Natural killer cell (primary cell): ENCODE measurements around the gene CBARP. TPM values are rescaled to one million over a fixed set of nuclear protein-coding genes. Genes with fewer than 3 reads are reported as not detected.
A peak's percentile ranks its signal among the peaks of the same experiment; 100 is the strongest.

Experiments
- ATAC-seq, 3 donors: fragments of 150-1000 bp in 2 of 3; fragments of 200-7000 bp in 1 of 3; cut with Tn5 transposase; 1 replicate in 1 of 3; 2 replicates in 2 of 3; pipeline ENCODE4 v1.10.0; 2021; ENCODE audit warnings: mild to moderate bottlenecking in 2 of 3, moderate library complexity in 2 of 3
- DNase-seq, 2 donors: peaks; one replicate each; pipeline versions ENCODE4 v3.0.0 to v3.0.0-alpha.2; 2013 to 2021; ENCODE audit warnings: mixed read lengths in 1 of 2
- H3K27ac ChIP-seq: one replicate; pipeline ENCODE4 v1.5.1; 2013; ENCODE audit warnings: mild to moderate bottlenecking, low read length
- H3K27me3 ChIP-seq: one replicate; pipeline ENCODE4 v1.6.1; 2013; ENCODE audit warnings: low read length; ENCODE audit not compliant: control insufficient read depth, insufficient read depth
- H3K36me3 ChIP-seq: one replicate; pipeline ENCODE4 v1.6.1; 2013; ENCODE audit warnings: low read length; ENCODE audit not compliant: control insufficient read depth, insufficient read depth
- H3K4me1 ChIP-seq: one replicate; pipeline ENCODE4 v1.6.1; 2013; ENCODE audit warnings: low read length; ENCODE audit not compliant: control insufficient read depth, insufficient read depth
- H3K4me3 ChIP-seq: one replicate; pipeline ENCODE4 v1.5.1; 2013; ENCODE audit warnings: low read length
- H3K9me3 ChIP-seq: one replicate; pipeline ENCODE4 v1.6.1; 2013; ENCODE audit warnings: low read length; ENCODE audit not compliant: control insufficient read depth, insufficient read depth
- H3K27ac Mint-ChIP-seq, 2 donors: one replicate each; pipeline ENCODE4 v1.8.0; 2022; ENCODE audit warnings: mild to moderate bottlenecking in 2 of 2, mixed read lengths in 2 of 2, moderate library complexity in 1 of 2
- H3K27me3 Mint-ChIP-seq, 2 donors: one replicate each; pipeline ENCODE4 v1.8.0; 2022; ENCODE audit warnings: low read depth in 2 of 2, mixed read lengths in 2 of 2
- H3K36me3 Mint-ChIP-seq: one replicate; pipeline ENCODE4 v1.8.0; 2022; ENCODE audit warnings: mixed read lengths
- H3K4me1 Mint-ChIP-seq, 2 donors: one replicate each; pipeline ENCODE4 v1.8.0; 2022; ENCODE audit warnings: mixed read lengths in 2 of 2
- H3K4me3 Mint-ChIP-seq: one replicate; pipeline ENCODE4 v1.8.0; 2022; ENCODE audit warnings: mild to moderate bottlenecking, moderate library complexity, mixed read lengths
- H3K9me3 Mint-ChIP-seq, 2 donors: one replicate each; pipeline ENCODE4 v1.8.0; 2022; ENCODE audit warnings: mixed read lengths in 2 of 2
- CTCF ChIP-seq: fragments of 200-600 bp; IDR thresholded peaks from one replicate; pipeline ENCODE4 v1.8.0; 2022; ENCODE audit warnings: antibody characterized with exemption
- WGBS: methylation state at CpG from one replicate; pipeline ENCODE4 v1.1.7; 2013; ENCODE audit warnings: missing lambda C conversion rate; ENCODE audit not compliant: insufficient coverage; 5-methylcytosine and 5-hydroxymethylcytosine counted together
- intact Hi-C: fragments of 100-400 bp; cut with micrococcal nuclease; formaldehyde crosslinking; loops from one replicate; pipeline ENCODE4 v1.14.2; 2022
- total RNA-seq, 4 donors: library from RNA; stranded (reverse); fragments of 120-200 nt in 1 of 4; gene quantifications; one replicate each; pipeline versions ENCODE4 v1.2.3 to v1.2.4, GENCODE V29; 2013 to 2022

CBARP gene
- total RNA-seq, 3 donors from 2014 or later (not counting 1 experiment from before 2014, with no cell fraction given): 0.14 to 0.41 TPM; not detected in 1

DNA sequence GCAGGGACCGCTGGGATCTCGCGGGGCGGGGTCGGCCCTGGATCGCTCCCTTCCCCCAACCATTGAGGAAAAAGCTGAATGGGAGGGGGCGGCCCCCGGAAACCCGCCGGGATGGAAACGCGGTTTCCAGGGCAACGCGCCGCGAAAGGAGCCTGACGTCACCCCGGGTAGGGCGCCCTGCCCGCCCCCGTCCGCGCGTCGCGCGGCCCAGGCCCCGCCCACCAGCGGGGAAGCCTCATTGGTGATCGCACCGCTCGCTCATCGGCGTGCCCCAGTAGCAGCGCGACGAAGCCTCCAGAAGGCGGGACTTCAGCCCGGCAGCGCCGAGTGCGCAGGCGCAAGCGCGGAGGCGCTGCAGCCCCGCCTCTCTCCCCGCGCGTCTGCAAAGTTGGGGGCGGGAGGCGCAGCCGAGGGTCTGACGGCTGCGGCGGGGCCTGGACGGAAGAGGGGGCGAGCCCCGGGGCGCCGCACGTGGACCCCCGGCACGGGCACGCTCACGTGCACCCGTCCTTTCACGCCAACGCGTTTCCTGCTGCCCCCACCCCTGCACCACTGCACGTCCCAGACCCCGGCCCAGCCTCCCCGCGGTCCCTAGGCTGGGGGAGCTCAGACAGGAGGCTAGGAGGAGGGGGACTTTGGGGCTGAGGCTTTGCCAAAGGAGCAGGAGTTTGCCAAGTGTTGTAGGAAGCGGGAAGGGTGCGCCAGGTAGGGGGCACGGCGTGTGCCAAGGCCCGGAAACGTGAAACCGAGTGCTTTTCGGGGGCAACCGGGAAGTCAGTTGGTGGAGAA lies 23.1 kb upstream of the CBARP start:
- ATAC-seq (peak; percentile 71 to 93 (median 80)), DNase-seq (peak; percentile 96 to 99)
- H3K27ac Mint-ChIP-seq: peak overlapping the region; percentile 97 to 100
- peak overlapping the region; percentile 91 for H3K4me3 ChIP-seq
- no peaks in the 10 kb centered on the region for H3K9me3 Mint-ChIP-seq
- H3K4me3 Mint-ChIP-seq: peak overlapping the region; percentile 90
- peak overlapping the region; percentile 100 for H3K27ac ChIP-seq
- peaks cover 94% of the 10 kb centered on the region for H3K4me1 ChIP-seq
- TF ChIP-seq CTCF: no peak
- H3K36me3 ChIP-seq: peaks cover 23% of the 10 kb centered on the region
- H3K36me3 Mint-ChIP-seq: no peaks in the 10 kb centered on the region
- no peaks in the 10 kb centered on the region for H3K27me3 ChIP-seq
- intact Hi-C loops: no loop called here
- peaks cover 37 to 62% of the 10 kb centered on the region in 2 donors for H3K4me1 Mint-ChIP-seq
- no peaks in the 10 kb centered on the region for H3K27me3 Mint-ChIP-seq
- H3K9me3 ChIP-seq: no peaks in the 10 kb centered on the region
- WGBS: under 1% methylated on average over 81 of the region's 83 CpGs

DNA sequence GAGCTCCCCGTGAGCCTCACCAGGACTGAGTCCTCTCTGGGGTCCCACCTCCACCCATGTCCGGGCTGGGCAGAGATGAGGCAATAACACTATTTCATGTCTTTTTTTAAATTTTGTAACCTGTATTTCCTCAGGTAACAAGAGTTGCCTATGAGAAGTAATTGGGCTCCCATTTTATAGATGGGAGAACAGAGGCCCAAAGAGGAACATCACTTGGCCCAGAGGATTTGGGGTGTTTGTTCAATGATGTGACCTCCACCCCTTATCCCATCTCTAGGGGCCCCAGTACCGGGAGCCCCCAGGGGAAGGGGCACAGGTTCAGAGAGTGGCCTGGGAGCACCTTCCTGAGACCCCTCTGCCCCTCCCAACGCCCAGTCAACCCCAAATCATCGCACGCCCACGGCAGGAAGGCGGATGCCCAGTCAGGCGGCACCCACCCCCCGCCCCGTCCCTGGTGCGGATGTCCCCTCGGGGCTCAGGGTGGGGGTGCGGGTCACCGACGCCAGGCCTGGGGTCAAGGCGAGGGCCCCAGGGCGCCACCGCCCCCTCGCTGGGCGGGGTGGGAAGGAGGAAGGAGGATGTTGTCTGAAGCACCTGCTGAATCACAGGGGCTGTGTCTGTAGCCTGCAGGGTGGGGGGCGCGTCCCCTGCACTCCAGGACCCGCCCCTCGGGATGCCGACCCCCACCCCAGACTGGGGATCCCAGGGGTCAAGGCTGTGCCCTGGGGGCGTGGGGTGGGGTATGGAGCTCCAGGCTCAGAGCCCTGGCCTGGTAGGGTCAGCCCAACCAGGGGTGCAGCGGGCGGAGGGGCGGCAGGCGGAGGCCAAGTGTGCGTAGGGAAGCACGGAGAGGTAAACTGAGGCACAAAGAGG lies 22.3 kb upstream of the CBARP start:
- DNase-seq: peak; percentile 67 to 68
- Histone ChIP-seq H3K9me3 (no peaks in the 10 kb centered on the region), H3K27me3 (no peaks in the 10 kb centered on the region), H3K36me3 (peaks cover 31% of the 10 kb centered on the region), H3K4me3 (peak overlapping the region; percentile 51), H3K4me1 (peaks cover 94% of the 10 kb centered on the region), H3K27ac (peak overlapping the region; percentile 100)
- intact Hi-C loops: loop anchor here (1.0 kb wide), 1 partner anchor 9 kb away; no protein-coding TSS in a partner anchor
- Mint-ChIP-seq H3K27me3 (no peaks in the 10 kb centered on the region), H3K27ac (peak overlapping the region; percentile 97 to 100), H3K4me1 (peaks cover 37 to 58% of the 10 kb centered on the region in 2 donors), H3K4me3 (peak overlapping the region; percentile 89), H3K36me3 (no peaks in the 10 kb centered on the region), H3K9me3 (no peaks in the 10 kb centered on the region)
- TF ChIP-seq CTCF: no peak
- ATAC-seq: peak; percentile 16 to 26 (median 18)
- WGBS: 2% methylated on average over 33 of the region's 33 CpGs

DNA sequence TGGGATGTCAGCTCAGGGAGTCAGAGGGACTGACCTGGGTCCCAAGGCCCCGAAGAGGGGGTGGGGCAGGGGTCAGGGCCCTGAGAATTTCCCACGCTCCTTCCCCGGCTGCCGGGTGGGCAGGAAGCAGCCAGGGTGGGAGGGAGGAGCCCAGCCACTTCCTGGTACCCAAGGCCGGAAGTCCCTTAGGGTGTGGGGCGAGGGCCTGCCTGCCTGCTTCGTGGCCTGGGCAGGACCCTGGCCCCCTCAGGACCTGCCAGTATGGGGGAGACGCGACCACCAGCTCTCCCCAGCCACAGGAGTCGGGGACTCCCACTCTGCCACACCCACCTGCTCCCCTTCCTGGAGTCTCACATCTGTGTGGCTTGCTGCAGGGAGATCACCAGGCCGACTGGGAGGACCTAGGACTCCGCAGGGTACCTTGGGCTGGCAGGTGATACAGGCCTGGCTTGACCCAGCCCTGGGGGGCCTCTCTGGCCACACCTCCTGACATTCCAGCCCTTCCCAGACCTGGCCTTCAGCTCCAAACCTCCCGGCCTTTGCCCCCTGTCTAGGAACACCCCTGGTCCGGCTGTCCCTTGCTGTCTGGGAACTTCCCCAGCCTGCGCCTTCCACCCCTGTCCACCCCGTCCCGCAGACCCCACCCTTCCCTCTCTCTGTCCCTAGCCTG lies 21.5 kb upstream of the CBARP start:
- H3K36me3 Mint-ChIP-seq: no peaks in the 10 kb centered on the region
- no peaks in the 10 kb centered on the region for H3K9me3 Mint-ChIP-seq
- no peaks in the 10 kb centered on the region for H3K27me3 Mint-ChIP-seq
- TF ChIP-seq CTCF: no peak
- H3K4me3 Mint-ChIP-seq: peak overlapping the region; percentile 89
- no peaks in the 10 kb centered on the region for H3K9me3 ChIP-seq
- H3K27ac Mint-ChIP-seq: peak overlapping the region; percentile 97 to 100
- intact Hi-C loops: loop anchor here (1.0 kb wide), 1 partner anchor 8 kb away; no protein-coding TSS in a partner anchor
- peaks cover 37 to 63% of the 10 kb centered on the region in 2 donors for H3K4me1 Mint-ChIP-seq
- H3K27ac ChIP-seq: peak overlapping the region; percentile 100
- peaks cover 95% of the 10 kb centered on the region for H3K4me1 ChIP-seq
- 4% methylated on average over 17 of the region's 17 CpGs for WGBS
- peak; percentile 76 to 83 for DNase-seq
- ATAC-seq: peak; percentile 44 to 66 (median 47)
- H3K27me3 ChIP-seq: no peaks in the 10 kb centered on the region
- peaks cover 39% of the 10 kb centered on the region for H3K36me3 ChIP-seq
- peak overlapping the region; percentile 51 for H3K4me3 ChIP-seq
